Activated T-cell treated with anti-CD3 and anti-CD28 coated beads, Interleukin-2, amount 50 U/mL, for 48 hours (primary cell): ENCODE measurements around the gene MAPK8IP1.

Experiments used
- DNase-seq, 2 experiments: peaks; one replicate each; pipeline ENCODE4 v3.0.0-alpha.2; 2020

MAPK8IP1 gene

DNA sequence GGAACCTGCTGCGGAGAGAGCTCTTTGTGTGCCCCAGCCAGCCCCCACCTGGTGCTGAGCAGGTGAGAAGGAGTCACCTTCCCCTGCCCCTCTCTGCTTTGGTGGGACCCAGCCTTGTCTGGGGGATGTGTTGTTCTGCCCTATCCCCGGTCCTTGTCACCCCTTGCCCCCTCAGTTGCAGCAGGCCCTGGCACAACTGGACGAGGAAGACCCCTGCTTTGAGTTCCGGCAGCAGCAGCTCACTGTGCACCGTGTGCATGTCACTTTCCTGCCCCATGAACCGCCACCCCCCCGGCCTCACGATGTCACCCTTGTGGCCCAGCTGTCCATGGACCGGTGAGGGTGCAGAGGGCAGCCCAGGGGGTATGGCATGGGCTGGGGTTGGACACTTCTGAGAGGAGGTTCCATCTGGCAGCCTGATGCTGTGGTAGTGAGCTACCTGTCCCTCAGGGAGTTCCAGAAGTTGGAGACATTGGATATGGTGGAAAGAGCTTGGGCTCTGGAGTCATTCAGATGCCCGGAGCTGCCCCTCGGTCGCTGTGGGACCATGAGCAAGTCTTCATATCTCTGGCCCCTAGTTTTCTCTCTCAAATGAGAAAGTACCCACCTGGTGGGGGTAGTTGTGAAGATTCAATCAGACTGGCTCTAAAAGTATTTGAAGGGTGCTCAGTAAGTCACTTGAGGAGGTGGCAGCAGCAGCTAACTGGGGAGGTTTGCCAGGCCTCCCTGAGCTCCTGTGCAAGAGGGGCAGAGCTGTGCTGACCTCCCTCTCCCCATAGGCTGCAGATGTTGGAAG is 41.3 kb downstream of the MAPK8IP1 start:
- no peak for DNase-seq

DNA sequence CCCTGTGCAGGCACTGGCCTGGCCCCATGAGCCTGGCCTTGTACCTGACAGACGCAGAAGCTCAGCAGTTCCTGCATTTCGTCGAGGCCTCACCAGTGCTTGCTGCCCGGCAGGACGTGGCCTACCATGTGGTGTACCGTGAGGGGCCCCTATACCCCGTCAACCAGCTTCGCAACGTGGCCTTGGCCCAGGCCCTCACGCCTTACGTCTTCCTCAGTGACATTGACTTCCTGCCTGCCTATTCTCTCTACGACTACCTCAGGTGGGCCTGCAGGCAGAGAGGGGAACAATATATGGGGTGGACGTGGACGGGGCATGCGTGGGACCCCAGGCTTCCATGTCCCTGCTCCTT is 41.9 kb downstream of the MAPK8IP1 start:
- no peak for DNase-seq

DNA sequence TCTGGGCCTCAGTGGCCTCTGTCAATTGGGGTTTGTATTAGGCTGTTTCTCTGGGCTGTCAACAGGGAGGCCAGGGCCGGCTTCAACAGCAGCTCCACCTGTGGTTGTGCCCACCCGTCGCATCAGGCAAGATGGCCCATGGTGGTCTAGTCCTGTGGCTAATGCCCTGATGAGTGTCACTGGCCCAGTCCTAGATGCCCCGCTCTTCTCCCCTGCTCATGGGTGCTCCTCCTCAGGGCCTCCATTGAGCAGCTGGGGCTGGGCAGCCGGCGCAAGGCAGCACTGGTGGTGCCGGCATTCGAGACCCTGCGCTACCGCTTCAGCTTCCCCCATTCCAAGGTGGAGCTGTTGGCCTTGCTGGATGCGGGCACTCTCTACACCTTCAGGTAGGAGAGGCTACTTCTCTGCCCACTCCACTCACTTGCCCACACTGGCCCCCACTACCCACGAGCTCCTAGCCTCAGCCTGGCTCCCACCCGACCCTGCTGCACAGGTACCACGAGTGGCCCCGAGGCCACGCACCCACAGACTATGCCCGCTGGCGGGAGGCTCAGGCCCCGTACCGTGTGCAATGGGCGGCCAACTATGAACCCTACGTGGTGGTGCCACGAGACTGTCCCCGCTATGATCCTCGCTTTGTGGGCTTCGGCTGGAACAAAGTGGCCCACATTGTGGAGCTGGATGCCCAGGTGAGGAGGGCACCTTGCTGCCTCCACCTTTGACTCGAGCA is 42.4 kb downstream of the MAPK8IP1 start:
- DNase-seq: no peak

DNA sequence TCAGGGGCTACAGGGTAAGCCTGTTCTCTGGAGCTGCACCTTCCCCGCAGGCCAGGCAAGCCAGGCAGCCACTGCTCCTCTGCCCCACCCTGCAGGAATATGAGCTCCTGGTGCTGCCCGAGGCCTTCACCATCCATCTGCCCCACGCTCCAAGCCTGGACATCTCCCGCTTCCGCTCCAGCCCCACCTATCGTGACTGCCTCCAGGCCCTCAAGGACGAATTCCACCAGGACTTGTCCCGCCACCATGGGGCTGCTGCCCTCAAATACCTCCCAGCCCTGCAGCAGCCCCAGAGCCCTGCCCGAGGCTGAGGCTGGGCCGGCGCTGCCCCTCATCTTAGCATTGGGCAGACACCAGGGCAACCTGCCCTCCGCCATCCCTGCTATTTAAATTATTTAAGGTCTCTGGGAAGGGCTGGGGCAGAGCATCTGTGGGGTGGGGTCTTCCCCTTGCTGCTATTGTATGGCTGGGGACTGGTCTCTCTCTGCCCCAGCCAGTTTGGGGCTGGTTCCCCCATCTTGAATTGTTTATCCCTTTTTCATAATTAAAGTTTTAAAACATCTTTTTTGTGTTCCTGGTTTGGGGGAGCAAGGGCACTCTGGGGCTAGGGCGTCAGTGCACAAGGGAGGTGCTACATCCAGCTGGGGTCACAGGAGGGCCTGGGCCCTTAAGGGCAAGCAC is 43.2 kb downstream of the MAPK8IP1 start:
- DNase-seq: no peak

DNA sequence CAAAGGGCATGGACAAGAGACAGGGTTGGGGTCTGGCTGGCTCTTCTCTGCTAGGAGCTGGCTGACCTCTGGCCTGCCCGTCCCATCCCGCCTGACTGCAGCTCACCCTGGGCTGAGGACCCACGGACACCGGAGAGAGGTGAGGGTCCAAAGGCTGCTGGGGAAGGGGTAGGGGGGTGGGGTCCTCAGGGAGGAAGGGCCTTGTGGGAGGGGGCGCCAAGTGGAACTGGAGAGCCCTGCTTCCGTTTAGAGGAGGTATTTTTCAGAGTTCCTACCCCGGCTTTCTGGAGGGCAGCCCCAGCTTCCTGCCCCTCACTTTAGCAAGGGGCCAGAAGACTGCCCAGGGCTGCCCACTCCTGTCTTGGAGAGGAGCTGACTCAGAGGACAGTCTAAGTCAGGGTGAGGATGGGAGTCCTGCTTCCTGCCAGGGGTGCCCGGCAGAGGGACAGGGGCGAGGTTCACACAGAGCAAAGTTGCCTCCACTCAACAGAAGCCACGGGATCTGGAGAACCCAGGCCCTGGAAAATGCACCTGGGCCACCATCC is 44.1 kb downstream of the MAPK8IP1 start:
- DNase-seq: no peak

DNA sequence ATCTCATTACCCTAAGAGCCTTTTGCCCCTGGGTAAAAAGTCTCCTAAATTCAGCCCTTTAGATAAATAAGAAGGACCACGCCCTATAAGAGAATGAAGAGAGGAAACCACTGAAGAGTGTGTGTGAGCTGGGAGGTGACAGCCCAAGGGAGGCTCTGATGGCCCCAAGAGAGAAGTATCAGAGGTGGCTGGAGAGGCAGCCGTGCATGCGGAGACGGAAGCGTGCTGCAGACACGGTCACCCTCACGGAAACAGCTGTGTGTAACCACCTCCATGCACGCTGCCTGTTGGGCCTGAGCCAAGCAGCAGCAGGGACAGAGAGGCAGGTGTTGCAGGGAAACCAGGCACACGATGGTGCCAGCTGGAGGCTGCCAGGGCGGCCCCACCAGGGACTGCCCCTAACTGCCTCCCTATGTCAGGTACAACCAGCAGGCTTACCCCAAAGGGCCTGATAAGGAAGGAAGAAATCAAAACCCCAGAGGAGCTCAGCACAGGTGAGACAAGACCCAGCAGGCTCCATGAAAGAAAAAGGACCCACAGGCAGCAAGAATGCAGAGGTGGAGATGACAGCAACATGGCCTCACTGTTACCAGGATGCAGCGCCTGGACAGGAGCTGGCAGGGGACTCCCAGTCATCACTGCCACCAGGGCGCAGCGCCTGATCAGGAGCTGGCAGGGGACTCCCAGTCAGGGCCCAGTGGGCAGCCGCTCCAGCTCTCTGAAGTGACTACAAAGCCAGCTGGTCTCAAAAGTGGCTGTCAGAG is 44.8 kb downstream of the MAPK8IP1 start:
- DNase-seq: peak in 1 of 2 experiments; percentile 47

DNA sequence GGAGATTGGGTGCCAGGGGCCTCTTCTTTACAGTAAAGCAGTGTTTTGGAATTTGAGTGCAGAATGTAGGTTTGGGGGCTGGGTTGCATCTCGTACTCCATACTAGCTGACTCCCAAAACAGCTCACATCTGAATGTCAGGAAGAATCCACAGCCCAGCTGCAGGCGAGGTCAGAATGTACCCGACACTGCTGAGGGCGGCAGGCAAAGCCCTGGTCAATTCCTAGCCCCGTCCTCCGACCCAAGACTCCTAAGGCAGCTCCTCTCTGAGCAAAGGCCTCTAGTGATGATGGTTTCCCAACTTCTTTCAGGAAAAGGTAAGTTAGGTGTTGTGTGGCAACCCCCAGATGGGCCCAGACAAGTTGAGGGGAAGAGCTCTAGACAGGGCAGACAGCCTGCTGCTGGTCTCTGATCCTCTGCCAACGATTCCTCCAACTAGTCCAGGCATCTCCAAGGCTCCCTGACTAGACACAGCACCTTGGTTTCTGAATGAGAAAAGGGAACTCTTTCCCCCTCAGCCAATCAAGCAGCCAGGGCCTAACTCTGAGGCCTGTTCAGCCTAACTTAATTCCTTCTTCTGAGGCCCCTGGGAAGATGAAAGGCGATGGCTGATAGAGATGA is 45.6 kb downstream of the MAPK8IP1 start:
- DNase-seq: no peak

DNA sequence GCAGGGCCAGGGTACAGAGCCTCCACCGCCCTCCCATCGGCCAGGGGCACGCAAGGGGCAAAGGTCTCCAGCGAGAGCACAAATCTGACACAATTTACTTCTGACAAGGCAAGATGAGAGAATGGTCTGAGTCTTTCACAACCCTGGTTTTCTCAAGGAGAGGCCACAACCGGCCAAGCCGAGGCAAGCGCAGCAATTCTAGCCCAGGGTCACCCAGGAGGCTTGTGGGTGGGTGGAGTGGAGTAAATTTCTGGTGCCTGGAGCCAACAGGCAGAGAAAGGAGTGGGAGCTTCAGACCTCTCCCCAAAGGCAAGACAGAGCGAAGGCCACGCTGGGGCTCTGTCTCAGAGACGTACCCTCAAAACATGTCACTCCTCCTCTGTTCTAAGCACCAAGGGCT is 46.3 kb downstream of the MAPK8IP1 start:
- no peak for DNase-seq

DNA sequence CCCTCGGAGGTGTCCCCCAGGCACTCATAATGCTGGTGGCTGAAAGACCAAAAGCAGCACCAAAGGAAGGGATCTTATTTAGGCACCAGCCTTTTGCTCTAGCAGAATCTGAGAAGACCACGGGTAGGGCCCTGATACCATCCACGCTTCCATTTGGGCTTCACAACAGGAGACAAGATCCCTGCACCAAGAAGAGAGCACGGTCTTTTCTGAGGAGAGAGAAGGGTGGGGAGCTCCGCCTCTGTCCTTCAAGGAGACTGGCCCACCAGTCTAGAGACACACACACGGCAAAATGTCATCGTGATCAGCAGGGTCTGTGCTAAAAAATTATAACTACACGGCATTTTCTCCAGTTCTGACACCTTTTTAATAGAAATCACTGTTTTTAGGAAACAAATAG is 46.8 kb downstream of the MAPK8IP1 start:
- no peak for DNase-seq

DNA sequence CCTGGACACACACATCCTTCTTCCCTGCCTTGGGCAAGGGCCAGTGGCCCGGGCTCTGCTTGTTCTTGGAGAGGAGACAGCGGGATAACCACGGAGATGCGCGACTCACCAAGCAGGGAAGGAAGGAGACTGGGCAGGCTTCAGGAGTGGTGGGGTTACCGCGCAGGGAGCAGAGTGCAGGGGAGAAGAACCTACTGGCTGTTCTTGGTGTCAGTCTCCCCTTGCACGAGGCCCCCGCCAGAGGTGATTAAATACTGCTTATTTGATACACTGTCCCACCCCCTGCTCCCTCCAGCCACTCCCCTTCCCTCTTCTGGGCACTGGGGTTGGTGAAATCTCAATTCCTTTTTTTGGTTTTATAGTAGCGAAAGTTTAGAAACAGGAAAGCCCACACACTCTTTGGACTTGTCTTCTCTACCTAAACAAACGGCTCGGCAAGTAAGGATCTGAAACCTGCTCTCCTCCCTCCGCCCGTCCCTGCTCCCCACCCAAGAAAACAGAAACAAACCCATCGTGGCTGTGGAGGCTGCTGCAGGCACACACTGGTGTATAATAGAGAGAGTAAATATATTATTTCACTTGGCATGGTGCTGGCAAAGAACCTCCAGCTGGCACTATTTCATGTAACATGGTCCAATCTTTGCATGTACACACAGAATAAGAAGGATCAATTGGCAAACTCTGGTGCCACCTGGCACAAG is 47.8 kb downstream of the MAPK8IP1 start:
- DNase-seq: no peak

DNA sequence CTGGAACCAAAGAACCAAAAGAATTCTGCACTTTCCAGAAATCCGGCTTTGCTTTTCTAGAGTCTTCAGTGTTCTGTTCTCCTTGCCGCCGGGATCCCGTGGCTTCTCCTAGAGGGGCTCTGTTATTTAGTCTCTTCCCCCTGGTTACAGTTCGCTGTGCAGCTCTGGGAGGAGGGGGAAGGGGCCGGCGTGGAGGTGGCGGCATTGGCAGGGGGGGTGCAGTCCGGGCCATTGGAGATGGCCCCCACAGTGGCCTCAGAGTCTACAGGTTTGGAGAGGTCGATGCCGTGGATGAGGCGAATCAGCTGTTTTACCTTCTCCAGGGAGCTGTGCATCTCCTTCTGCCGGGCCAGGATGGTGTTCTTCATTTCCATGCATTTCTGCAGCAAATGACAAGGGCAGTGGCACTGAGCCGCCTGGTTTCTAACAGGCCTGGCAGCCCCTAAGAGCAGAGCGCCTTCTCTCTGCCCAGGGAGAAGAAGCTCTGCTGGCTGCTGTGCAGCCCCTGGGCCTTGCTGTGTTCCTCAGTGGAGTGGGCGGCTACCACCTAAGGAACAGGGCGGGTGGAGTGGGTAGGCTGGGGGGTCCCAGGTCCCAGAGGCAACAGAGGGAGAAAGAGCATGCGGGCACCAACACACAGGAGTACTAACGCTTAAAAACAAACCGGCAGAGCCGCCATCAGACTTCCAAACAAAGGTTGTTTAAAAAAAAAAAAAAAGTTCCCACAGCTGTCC is 48.6 kb downstream of the MAPK8IP1 start:
- no peak for DNase-seq

DNA sequence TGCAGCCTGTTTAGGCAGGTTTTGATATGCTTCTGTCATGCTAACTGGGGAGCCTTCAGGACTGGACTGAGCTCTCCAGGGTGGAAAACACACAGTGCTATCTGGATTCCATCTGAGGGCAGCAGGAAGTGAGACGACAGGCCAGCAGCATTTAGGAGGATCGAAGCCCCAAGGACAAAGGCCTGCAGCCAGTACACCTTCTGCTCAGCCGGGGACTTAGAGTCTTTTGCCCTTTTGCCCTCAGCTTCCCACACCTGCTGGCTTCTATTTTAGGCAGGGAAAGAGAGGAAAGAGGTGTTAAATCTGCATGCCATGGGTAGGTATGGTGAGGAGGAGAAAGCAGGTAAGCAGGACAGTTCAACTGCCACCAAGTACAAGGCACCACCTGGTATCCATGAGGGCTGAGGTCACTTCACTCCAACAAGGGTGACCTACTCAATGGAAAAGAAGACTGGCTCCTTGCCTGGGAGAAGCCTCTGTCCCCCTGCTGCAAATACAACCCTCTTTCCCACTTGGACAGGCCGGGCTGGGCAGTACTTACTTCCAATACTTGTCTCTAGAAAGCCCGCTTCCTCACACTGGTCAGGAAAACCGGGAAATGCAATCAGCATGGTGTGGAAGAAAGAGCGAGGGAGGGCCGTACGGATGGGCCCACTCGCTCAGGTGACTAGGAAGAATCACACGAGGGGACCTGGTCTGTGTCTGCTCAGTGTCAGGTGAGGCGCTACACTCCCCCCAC is 49.3 kb downstream of the MAPK8IP1 start:
- DNase-seq: no peak

DNA sequence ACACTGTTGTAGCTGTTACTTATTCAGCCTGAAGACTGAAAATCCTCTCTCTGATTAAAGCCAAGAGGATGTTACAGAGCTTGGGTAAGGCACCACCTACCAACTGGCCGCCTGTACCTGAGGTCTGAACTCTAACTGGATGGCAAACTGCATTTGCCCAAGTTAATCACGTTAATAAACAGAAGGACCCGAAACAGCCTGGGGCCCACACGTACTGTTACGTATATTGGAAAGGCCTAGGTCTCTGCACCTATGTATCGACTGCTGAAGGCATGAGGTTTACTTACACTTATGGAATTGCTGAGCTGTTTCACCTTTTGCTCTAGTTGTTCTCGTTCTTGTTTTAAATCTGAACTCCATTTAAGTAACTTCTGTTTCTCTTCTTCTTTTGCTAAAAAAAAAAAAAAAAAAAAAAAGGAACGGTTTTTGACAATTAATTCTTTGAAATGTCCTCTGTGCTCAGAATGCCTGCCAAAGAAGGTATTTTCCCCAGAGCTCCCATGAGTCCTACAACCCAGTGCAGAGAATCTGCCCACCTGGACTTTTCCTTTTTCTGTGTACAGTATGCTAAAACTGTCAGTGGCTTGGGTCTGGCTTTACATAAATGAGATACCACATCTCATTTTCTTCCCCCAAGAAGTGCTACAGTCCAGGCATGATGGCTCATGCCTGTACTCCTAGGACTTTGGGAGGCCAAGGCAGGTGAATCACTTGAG is 50.1 kb downstream of the MAPK8IP1 start:
- DNase-seq: no peak

DNA sequence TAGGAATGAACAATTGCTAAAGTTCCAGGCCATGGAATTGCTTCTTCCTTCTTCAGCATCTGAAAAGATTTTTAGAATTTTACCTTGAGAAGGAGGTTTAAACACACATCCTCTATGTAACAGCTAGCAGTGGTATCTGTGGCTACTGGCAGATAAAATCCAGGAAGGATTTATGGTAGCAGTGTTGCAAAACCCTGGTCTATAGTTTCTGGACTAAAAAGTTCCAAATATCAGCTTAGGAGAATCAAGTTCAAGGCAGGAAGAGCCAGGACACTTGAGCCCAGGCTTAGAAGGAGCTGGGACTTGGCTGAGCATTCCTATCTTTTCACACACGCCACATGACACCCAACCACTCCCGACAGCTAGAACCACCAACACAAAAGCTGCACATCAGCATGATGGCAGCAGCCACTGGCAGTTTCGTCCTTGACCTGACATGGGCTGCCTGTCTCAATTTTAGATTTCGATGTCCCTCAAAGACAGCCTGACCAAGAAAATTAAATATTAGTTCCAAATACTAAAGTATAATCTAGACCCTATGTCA is 51.1 kb downstream of the MAPK8IP1 start:
- DNase-seq: no peak

DNA sequence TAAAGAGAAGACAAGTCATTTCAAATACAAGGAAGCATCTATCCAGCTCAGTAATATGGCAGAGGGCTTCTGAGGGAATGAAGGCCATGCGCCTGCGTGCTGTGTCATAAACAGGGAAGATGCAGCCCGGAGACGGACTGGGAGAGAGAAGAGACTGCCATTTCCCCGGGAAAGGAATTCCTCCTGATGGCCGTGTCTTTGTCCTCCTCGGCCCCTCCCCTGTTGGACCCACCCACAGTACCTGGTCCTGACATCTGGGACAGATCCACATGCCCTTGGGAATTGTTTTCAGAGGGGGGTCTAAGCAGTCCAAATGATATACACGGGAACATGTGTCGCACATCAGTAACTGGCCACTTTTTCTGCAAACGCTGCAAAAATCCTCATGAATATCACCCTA is 52.5 kb downstream of the MAPK8IP1 start:
- no peak for DNase-seq

DNA sequence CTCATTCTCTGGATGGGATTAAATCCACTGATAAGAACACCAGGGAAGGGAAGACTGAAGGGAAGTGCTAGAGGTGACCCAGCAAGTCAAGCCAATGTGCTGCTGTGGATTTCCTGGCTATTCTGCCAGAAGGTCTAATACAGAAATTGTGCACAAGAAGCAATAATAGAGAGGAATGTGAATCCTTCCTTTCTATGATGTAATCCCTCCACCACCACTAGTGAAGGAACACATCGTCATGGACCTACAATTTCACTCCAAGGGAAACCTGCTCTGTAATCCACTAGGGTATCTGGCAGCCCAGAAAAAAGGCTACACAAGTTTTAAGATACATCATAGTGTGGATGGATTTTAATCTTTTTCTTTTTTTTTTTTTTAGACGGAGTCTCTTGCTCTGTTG is 54.4 kb downstream of the MAPK8IP1 start:
- DNase-seq: no peak

DNA sequence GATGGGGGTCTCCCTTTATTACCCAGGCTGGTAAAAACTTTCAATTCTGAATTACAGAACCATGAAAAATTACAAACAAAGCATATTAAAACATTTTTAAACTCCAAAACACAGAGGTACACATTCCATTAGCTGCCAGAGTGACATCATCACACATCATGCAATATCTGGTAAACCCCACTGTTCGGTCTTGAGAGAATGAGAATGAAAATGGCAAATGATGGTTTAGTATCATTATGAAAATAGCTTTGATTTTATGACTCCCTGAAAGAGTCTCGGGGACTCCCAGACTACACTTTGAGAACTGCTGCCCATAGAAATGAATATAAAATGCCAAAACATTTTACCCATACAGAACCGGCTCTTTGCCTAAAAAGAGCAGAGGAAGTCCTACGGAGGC is 55.8 kb downstream of the MAPK8IP1 start:
- DNase-seq: no peak

DNA sequence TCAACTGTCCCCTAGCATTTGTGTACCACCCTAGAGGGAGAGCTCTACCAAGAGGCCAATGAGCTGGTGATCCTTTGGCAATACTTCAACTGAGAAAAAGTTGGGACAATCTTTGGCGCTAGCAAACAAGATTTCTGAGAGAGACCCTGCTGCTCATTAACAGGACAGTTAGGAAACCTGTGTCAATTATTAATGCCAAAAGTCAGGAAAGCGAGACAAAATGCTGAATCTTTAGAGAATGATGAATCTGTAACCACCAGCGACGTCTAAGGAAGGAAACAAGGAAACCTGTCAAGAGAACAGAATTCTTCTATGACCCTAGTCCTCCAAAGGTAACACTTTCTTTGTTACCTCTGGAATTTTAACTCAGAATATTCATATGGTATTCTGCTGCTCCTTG is 56.9 kb downstream of the MAPK8IP1 start:
- DNase-seq: no peak

DNA sequence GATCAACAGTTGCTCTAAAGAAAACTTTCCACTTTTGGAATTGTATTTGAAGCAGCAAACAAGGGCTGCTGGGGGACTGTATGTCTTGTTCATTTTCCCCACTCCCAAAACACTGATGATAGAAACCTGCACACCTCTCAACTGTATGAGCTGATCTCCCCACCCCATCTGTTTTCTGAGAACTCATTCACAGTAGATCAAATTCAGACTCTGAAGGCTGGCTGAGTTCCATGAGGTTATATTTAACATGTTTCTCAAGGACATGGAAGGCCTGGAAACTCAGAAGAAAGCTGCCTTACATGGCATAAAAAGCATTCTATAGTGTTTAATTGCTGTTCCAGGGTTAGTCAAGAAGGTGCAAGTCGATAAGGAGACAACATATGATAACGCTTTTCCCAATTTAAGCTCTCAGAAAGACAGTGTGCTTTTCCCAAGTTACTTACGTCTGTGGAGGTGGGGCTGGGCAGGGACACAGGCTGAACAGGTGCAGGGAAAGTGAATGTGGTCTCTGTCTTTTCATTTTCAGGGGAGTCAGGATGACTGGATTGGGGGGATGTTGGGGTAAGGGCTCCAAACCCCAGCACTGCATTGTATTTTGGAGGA is 60.0 kb downstream of the MAPK8IP1 start:
- no peak for DNase-seq
